ENCODE results near the gene DIPK1B.
A peak's percentile ranks its signal among the peaks of the same experiment; 100 is the strongest.

DIPK1B gene

DNA sequence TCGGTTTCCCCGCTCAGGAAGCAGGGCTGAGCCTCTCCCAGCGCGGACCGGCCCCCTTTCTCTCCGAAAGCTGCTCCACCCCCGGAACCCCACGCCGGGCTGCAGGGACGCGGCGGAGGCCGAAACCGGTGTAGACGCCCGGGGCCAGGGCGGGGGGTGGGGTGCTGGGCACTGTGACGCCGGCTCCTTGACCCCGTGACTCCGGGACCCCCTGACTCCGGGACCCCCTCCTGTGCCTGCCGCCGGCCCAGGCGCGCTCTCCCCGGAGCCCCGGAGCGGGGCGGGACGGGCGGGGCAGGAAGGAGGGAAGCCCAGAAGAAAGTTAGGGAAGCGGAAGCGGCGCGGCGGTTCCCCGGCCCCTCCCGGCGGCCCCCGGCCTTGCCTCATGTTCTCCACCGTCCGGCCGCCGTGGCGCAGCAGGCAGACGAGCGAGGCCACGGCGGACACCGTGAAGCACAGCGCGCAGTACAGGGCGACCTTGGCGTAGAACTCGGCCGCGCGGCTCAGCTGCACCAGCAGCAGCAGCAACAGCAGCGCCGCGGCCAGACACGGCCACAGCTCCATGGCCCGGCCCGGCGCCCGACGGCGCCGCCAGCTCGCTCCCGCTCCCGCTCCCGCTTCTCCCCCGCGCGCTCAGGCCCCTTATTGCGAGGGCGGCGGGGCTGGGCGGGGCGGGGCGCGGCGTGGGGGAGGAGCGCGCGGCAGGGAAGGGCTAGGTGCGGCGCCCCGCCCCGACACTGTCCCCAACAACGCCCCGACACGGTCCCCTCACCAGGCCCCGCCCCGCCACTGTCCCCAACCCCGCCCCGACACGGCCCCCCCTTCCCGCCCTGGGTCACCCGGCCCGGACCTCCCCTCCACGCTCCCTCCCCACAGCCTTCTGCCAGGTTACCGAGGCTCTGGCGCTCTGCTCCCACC, 25.3 kb upstream of the DIPK1B start, which contains the start of gene AGPAT2:
Gene AGPAT2 (minus strand): TSS at position 664 of the 918 bp plus-strand sequence. CDS start 100 bp downstream, at position 564.
- peak; percentile 66 to 92 for DNase-seq (ENCODE audit: low spot score in 2 of 2)
- H3K4me3 ChIP-seq = peak within 1 kb of the TSS; percentile 78
- peaks cover 6% of the 10 kb centered on the region for H3K4me1 ChIP-seq
- H3K9me3 ChIP-seq = no peaks in the 10 kb centered on the region
- H3K27me3 ChIP-seq (ENCODE audit: low read depth) = no peaks in the 10 kb centered on the region
- in situ Hi-C loops (cut with MboI; ENCODE audit: low sequenced_read_pairs) = no loop called here
- H3K36me3 ChIP-seq (replicated peaks) = no peaks in the 10 kb centered on the region

DNA sequence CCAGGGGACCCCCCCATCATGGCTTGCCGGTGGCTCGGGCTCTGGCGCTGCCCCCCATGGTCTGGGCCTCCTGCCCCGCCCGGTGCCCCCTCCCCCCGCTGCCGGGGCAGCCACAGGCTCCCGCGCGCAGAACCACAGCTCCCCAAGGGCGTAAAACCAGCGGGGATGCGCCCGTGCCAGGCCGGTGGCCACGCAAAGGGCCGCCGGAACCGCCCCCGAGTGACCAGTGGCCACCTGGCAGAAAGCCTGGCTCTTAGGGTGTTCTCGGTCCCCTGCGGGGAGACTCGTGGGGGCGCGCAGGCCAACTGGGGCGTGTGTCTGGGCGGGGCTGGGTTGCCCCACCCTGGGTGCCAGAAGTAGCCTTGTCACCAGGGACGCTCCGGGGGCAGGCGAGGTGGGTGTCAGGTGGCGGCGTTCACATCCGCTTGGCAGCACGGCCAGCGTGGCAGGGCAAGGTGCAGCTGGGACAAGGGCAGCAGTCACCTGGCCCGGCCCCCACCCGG, 24.6 kb upstream of the DIPK1B start:
- in situ Hi-C loops (cut with MboI; ENCODE audit: low sequenced_read_pairs) = no loop called here
- no peak for DNase-seq (ENCODE audit: low spot score in 2 of 2)
- peaks cover 6% of the 10 kb centered on the region for H3K4me1 ChIP-seq
- H3K27me3 ChIP-seq (ENCODE audit: low read depth) = no peaks in the 10 kb centered on the region
- H3K36me3 ChIP-seq (replicated peaks) = no peaks in the 10 kb centered on the region
- H3K9me3 ChIP-seq = no peaks in the 10 kb centered on the region
- H3K4me3 ChIP-seq = peak overlapping the region; percentile 11

DNA sequence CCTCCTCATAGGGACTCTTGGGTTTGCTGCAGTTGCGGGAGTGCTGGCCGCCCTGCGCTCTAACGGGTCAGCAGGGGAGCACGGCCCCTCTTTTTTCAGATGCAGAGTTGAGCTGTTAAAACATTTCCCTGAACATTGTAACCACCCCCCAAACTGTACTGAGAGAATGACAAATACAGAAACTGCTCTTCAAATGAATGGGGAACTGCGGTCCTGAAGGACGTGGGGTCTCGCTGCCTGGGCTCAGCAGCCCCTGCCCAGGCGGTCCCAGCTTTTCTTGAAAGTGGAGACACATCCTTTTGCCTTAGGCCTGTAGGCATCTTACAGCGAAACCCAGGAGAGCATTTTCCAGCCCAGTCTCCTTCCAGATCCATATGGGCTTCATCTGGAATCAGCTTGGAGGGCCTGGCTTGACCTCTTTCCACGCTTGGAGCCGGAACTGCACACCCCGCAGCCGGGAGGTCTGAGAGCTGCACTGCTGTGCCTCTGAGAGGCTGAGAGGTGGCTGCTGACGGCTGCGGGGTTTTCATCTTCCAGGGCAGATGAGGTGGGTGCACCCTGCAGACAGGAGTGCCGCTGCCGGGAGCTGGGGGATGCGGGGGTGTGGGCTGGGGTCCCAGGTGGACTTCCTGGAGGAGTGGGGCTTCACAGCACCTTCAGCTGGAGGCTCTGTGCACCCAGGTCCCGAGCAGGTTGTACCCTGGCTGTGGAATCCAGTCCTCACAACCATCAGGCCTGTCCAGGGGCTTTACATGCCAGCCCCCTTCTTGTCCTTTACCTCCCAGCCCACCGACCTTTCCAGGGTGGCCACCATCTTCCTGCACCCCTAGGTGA, 23.9 kb upstream of the DIPK1B start:
- in situ Hi-C loops (cut with MboI; ENCODE audit: low sequenced_read_pairs) = no loop called here
- Histone ChIP-seq H3K4me3 (no peak overlapping the region), H3K36me3 (replicated peaks) (no peaks in the 10 kb centered on the region), H3K27me3 (ENCODE audit: low read depth) (no peaks in the 10 kb centered on the region), H3K9me3 (no peaks in the 10 kb centered on the region), H3K4me1 (peaks cover 6% of the 10 kb centered on the region)
- no peak for DNase-seq (ENCODE audit: low spot score in 2 of 2)

DNA sequence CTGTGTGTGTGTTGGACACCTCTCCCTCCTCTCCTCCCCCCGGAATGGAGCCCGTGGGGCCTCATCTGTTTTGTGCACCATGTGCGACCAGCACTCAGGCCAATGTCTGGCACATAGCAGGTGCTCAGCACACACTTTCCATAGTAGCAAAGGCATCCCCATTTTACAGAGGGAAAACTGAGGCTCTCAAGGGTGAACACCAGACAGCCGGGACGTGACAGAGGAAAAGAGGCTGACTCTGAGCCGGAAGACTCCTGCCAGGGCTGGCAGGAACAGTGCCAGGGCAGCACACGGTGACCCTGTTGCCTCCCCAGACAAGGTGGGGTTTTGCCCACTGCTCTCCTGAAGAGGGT, 23.3 kb upstream of the DIPK1B start:
- Histone ChIP-seq H3K27me3 (ENCODE audit: low read depth) (no peaks in the 10 kb centered on the region), H3K4me3 (no peak overlapping the region), H3K4me1 (peaks cover 6% of the 10 kb centered on the region), H3K9me3 (no peaks in the 10 kb centered on the region), H3K36me3 (replicated peaks) (no peaks in the 10 kb centered on the region)
- in situ Hi-C loops (cut with MboI; ENCODE audit: low sequenced_read_pairs) = no loop called here
- DNase-seq (ENCODE audit: low spot score in 2 of 2) = no peak

DNA sequence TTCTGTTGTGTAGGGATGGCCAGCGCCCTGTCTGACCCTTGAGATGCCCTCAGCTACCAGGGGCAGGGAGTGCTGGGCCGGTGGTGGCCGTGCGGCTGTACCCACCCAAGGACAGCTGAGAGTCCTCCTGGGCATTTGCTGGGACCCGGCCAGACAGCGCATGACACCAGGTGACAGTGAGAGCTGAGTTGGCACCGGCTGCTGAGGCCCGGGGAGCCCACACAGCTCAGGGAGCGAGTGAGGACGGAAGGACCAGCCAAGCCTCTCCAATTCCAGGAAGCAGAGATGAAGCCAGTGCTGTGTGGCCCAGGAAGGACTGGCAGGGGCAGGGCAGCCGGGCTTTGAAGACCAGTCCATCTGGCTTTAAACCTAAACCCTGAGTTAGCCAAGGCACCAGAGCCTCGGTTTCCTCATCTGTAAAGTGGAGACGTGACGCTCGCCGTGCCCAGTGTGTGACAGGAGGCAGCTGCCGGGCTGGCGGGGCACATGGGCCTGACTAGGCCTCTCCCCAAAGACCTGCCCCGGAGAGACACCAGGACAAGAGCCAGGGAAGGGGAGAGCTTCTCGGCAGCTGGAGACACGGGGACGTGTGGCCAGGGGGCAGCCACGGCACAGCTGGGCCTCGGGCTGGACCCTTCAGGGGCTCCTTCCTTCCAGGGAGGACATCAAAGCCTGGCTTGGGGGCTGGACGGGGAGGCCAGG, 22.1 kb upstream of the DIPK1B start:
- no peaks in the 10 kb centered on the region for H3K27me3 ChIP-seq (ENCODE audit: low read depth)
- in situ Hi-C loops (cut with MboI; ENCODE audit: low sequenced_read_pairs) = no loop called here
- DNase-seq (ENCODE audit: low spot score in 2 of 2) = no peak
- H3K4me3 ChIP-seq = no peak overlapping the region
- no peaks in the 10 kb centered on the region for H3K9me3 ChIP-seq
- H3K4me1 ChIP-seq = peaks cover 6% of the 10 kb centered on the region
- H3K36me3 ChIP-seq (replicated peaks) = no peaks in the 10 kb centered on the region

DNA sequence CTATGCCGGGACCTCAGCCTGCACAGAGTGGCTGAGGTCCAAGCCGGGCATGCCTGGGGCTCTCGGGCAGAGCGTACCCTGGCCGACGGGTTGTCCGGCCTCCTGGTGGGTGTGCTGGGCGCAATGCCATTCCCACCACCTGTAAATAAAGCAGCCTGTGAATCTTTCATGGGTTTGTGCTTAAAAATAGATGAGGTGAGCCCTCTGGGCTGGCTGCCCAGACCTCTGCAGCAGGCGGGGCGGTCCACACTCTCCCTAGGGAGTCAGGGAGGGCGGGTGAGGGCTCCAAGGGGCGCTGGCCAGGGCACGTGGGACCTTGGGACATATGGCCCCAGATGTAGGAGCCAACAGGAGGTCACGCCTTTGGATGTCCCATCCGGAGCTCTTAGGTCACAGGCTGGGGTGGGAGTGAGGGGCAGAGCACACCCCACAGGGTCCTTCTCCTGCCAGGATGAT, 21.5 kb upstream of the DIPK1B start:
- DNase-seq (ENCODE audit: low spot score in 2 of 2) = no peak
- in situ Hi-C loops (cut with MboI; ENCODE audit: low sequenced_read_pairs) = no loop called here
- H3K27me3 ChIP-seq (ENCODE audit: low read depth) = no peaks in the 10 kb centered on the region
- H3K4me1 ChIP-seq = peaks cover 3% of the 10 kb centered on the region
- H3K36me3 ChIP-seq (replicated peaks) = no peaks in the 10 kb centered on the region
- no peak overlapping the region for H3K4me3 ChIP-seq
- no peaks in the 10 kb centered on the region for H3K9me3 ChIP-seq

DNA sequence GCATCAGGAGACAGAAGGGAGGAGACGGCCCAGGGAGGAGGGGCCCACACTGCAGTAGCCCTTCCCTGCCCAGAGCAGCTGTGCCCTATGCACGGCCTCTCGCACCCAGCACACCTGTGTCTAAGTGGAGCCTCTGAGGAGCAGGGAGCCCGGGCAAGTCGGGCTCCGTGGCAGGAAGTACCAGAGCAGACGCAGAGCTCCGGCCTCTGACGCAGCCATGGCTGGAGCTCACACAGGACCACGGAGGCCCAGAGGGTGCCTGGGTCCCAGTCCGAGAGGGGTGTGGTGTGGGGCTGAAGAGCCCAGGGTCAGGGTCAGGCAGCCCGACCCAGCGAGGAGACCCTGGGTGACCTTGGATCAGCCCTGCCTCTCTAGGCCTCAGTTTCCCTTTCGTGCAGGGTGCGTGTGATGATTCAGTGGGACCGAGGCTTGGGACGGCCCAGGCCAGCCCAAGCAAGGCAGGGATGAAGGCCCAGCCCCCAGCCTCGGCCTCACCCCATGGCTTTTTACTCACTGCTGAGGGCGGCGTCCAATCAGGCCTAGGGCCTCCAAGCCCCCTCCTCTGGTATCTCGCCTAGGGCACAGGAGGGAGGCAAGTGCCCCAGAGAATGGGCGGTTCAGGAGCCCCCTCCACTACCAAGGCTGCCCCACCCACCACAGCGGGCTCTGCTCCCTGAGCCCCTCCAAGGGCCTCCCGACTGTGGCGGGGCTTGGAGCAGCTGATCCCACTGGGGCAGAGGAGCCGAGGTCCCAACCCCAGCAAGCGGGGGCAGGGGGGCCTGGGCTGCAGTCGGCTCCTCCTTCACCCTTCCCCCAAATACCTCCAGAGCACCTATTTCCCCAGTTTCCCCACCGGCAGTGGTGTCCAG, 20.8 kb upstream of the DIPK1B start:
- Histone ChIP-seq H3K36me3 (replicated peaks) (no peaks in the 10 kb centered on the region), H3K4me1 (no peaks in the 10 kb centered on the region), H3K27me3 (ENCODE audit: low read depth) (no peaks in the 10 kb centered on the region), H3K9me3 (no peaks in the 10 kb centered on the region), H3K4me3 (no peak overlapping the region)
- DNase-seq (ENCODE audit: low spot score in 2 of 2) = no peak
- in situ Hi-C loops (cut with MboI; ENCODE audit: low sequenced_read_pairs) = no loop called here

DNA sequence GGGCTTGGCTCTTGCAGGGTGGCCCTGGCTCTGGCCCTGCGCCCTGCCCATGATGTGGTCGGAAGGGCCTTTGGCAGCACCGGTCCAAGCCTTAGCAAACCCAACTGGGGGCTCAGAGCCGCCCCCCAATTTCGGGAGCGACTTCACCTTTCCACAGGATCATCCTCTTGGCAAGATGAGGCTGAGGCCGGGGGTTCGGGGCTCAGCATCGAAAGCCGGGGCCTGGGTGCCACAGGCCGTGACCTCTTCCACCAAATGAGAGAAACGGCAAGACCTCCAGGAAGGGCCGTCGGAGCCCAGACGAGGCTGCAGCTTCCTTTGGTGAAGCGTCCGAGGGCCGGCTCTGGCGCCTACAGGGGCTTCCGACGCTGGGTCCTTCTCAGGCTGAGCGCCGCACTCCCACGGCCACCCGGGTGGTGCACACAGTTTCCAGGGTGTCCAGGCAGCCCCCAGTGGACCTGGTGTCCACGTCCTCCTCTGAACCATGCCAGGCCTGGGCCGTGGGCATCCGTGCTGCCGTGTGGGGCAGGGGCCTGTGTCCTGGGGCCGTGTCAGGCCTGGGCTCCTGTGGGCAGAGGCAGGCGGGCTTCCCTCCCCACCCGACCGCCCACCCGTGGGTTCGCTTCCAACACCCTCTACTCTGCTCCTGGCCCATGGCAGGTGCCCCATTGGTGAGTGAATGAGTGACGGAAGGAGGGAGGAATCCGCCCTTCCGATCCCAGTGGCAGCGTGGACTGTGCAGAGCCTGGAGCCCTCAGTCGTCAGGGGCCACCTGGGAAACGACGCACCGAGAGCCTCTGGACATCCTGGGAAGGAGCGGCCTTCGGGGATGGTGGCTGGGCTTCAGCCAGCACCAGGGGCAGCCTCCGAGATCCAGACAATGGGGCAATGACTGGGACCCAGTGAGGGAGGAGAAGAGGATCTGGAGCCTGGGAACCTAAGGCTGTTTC, 19.9 kb upstream of the DIPK1B start:
- no peak overlapping the region for H3K4me3 ChIP-seq
- no peak for DNase-seq (ENCODE audit: low spot score in 2 of 2)
- no peaks in the 10 kb centered on the region for H3K27me3 ChIP-seq (ENCODE audit: low read depth)
- H3K9me3 ChIP-seq = no peaks in the 10 kb centered on the region
- in situ Hi-C loops (cut with MboI; ENCODE audit: low sequenced_read_pairs) = no loop called here
- H3K4me1 ChIP-seq = no peaks in the 10 kb centered on the region
- no peaks in the 10 kb centered on the region for H3K36me3 ChIP-seq (replicated peaks)

DNA sequence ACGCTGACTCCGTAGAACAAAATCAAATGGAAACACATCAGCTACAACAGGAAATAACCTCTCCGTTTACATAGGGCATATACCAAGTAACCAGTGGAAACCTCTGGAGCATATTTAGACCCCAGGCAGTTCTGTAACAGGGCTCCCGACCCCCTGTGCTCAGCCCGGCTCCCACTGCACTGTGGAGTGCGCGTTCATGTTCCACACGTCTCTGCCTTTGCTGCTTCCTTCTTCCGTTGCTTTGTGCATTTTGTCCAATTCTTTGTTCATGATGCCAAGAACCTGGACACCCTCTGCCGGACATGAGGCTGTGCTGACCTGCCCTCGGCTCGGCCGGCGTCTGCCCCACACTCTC, 19.3 kb upstream of the DIPK1B start:
- Histone ChIP-seq H3K4me1 (no peaks in the 10 kb centered on the region), H3K27me3 (ENCODE audit: low read depth) (no peaks in the 10 kb centered on the region), H3K36me3 (replicated peaks) (no peaks in the 10 kb centered on the region), H3K9me3 (no peaks in the 10 kb centered on the region), H3K4me3 (no peak overlapping the region)
- no peak for DNase-seq (ENCODE audit: low spot score in 2 of 2)
- in situ Hi-C loops (cut with MboI; ENCODE audit: low sequenced_read_pairs) = no loop called here

DNA sequence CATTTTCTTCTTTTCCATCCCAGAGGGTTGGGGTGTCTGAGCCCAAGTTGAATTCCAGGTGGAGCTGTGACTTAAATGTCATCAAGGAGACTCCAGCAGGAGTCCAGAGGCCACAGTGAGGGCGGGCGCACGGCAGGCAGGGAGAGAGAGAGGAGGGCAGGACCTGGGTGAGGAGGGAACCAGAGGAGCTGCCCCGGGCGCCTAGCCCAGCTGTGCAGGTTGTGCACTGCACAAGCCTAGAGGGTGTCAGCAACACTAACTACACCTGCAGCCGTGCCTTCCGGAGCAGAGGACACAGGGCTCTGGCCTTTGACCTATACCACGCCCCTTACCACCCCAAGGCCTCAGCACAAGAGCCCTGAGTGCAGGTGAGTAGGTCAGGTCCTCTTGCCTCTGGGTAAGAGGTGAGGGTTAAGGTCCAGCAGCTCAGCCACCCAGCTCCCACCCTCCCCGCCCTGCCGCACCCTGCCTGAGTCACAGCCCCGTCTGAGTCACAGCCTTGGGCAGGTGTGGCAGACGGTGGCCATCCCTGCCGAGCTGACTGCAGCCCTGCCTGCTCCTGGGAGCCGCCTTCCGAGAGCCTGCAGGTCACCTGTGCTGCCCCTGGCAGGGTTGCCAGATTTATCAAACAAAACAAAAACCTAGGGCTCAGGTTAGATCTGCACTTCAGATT, 18.7 kb upstream of the DIPK1B start:
- H3K4me3 ChIP-seq = no peak overlapping the region
- in situ Hi-C loops (cut with MboI; ENCODE audit: low sequenced_read_pairs) = no loop called here
- no peaks in the 10 kb centered on the region for H3K9me3 ChIP-seq
- no peak for DNase-seq (ENCODE audit: low spot score in 2 of 2)
- no peaks in the 10 kb centered on the region for H3K36me3 ChIP-seq (replicated peaks)
- H3K4me1 ChIP-seq = no peaks in the 10 kb centered on the region
- H3K27me3 ChIP-seq (ENCODE audit: low read depth) = no peaks in the 10 kb centered on the region

DNA sequence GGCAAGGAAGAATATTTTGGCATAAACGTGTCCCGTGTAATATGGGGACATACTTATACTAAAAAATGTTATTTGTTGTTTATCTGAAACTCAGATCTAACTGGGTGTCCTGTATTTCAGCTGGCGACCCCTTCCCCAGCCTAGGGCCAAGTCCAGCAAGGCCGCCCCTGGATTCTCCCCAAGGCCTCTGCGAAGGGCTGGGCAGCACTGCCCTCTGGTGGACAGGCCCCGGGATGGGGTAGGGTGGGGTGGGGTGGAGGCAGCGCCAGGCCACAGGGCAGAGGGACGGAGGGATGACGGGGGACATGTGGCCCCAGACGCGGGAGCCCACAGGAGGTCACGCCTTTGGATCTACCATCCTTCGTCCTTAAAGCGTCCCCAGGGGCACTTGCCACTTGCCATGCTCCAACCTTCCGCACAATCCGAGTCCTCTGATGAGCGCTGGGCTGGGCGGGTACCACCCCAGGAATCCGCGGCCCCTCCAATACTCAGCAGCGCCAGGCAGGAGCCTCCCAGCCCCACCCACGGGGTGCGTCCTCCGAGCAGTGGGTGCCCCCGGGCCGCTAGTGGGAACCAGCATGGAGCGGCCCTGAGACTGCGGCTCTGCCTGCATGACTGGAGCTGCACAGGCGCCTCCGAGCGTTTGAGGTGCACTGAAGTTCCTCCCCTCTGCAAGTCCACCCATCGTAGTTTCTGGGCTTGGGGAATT, 18.1 kb upstream of the DIPK1B start:
- no peak overlapping the region for H3K4me3 ChIP-seq
- H3K4me1 ChIP-seq = no peaks in the 10 kb centered on the region

More for the DNA sequence above, 18.1 kb upstream of the DIPK1B start:
- peak in 1 of 2 experiments; percentile 82 for DNase-seq (ENCODE audit: low spot score in 2 of 2)
- in situ Hi-C loops (cut with MboI; ENCODE audit: low sequenced_read_pairs) = no loop called here
- H3K36me3 ChIP-seq (replicated peaks) = no peaks in the 10 kb centered on the region
- no peaks in the 10 kb centered on the region for H3K27me3 ChIP-seq (ENCODE audit: low read depth)
- H3K9me3 ChIP-seq = no peaks in the 10 kb centered on the region
